ENCODE results near the gene TBCCD1. TPM values are rescaled to one million over a fixed set of nuclear protein-coding genes. Genes with fewer than 3 reads are reported as not detected.

TBCCD1 gene
- total and polyA plus RNA-seq, 2 of the 4 experiments (the other 2 are of a cell fraction), result 7.9 to 19.7 TPM

GRCh38 chr3:186551387-186551786 is 15.8 kb downstream of the TBCCD1 start:
- dilution Hi-C loops (cut with HindIII; ENCODE audit: low sequenced_read_pairs, unreplicated experiment), result no loop called here
- no peak overlapping the region for H2AK5ac ChIP-seq (ENCODE audit: low read depth, low read length)
- no peak overlapping the region for H2AFZ ChIP-seq (replicated peaks; ENCODE audit: low read length, poor library complexity)
- H3K36me3 ChIP-seq (ENCODE audit: control insufficient read depth, insufficient read depth, low read length), result peaks cover 19% of the 10 kb centered on the region
- H4K91ac ChIP-seq (ENCODE audit: insufficient read depth, low read depth, low read length), result no peak overlapping the region
- no peak overlapping the region for H3K27ac ChIP-seq (ENCODE audit: insufficient read depth, low read length)
- no peak overlapping the region for H3K18ac ChIP-seq (ENCODE audit: low read depth, low read length)
- no peak overlapping the region for H3K9ac ChIP-seq (ENCODE audit: low read depth, low read length)
- no peak overlapping the region for H3K4ac ChIP-seq (ENCODE audit: low read depth, low read length)
- H3K79me1 ChIP-seq (ENCODE audit: low read depth in 1 of 2, low read length in 2 of 2), result no peaks in the 10 kb centered on the region
- H3K4me1 ChIP-seq (ENCODE audit: control insufficient read depth, insufficient read depth, low read length), result no peaks in the 10 kb centered on the region
- H2AK9ac ChIP-seq (replicated peaks; ENCODE audit: low read depth, low read length, poor library complexity), result no peak overlapping the region
- no peak overlapping the region for H2BK15ac ChIP-seq (ENCODE audit: low read depth, low read length)
- H2BK5ac ChIP-seq (ENCODE audit: low read depth, low read length, poor library complexity, severe bottlenecking), result no peak overlapping the region
- H3K4me3 ChIP-seq (ENCODE audit: insufficient read depth, low read depth, low read length), result no peak overlapping the region
- H3K23ac ChIP-seq (ENCODE audit: low read depth, low read length), result no peak overlapping the region
- ATAC-seq (ENCODE audit: low read depth), result no peak
- no peak overlapping the region for H3K4me2 ChIP-seq (ENCODE audit: low read depth, low read length)
- TF ChIP-seq RFX5 (IDR thresholded peaks at IDR 0.05; ENCODE audit: low read depth, low read length) (no peak), POLR2A (IDR thresholded peaks at IDR 0.05; ENCODE audit: low read depth, low read length) (no peak)
- no peaks in the 10 kb centered on the region for H4K20me1 ChIP-seq (ENCODE audit: insufficient read depth, low read length)
- H3K27me3 ChIP-seq (ENCODE audit: control insufficient read depth, insufficient read depth, low read length), result no peaks in the 10 kb centered on the region
- CTCF ChIA-PET, result interaction anchor here (0.6 kb wide), 1 partner anchor 11 kb away, joined by 3 read pairs; no protein-coding TSS in a partner anchor
- H3K56ac ChIP-seq (ENCODE audit: extremely low read depth, insufficient read depth, low read length), result no peak overlapping the region
- no peaks in the 10 kb centered on the region for H3K9me1 ChIP-seq (ENCODE audit: insufficient read depth, low read length)
- no peak overlapping the region for H3K14ac ChIP-seq (replicated peaks; ENCODE audit: low read depth, low read length)
- DNase-seq, result no peak
- WGBS, 2 experiments (ENCODE audit: extremely low coverage in 2 of 2, insufficient read length in 1 of 2), result no CpG with 5 or more reads among the region's 6 CpGs
- H4K5ac ChIP-seq (ENCODE audit: low read depth, low read length), result no peak overlapping the region
- in situ Hi-C loops (cut with MboI; ENCODE audit: low sequenced_read_pairs), result no loop called here
- no TSS peak for BruUV-seq (replicated peaks)
- POLR2A ChIA-PET (ENCODE audit: unreplicated experiment), result no interaction called here
- intact Hi-C loops (cut with micrococcal nuclease), result no loop called here
- no peak overlapping the region for H2BK120ac ChIP-seq (ENCODE audit: low read depth, low read length)
- H4K8ac ChIP-seq (ENCODE audit: low read depth in 2 of 2, low read length in 2 of 2), result no peak overlapping the region
- H2BK20ac ChIP-seq (ENCODE audit: low read depth, low read length), result no peak overlapping the region
- H3K9me3 ChIP-seq (ENCODE audit: control insufficient read depth, insufficient read depth, low read length), result no peaks in the 10 kb centered on the region

Measured in IMR-90 (cell line).